Measurements from ENCODE around the gene PTHLH. TPM values are rescaled to one million over a fixed set of nuclear protein-coding genes. Genes with fewer than 3 reads are reported as not detected.

Gene PTHLH
- total RNA-seq, 4 donors from 2014 or later = not detected

- no peak for DNase-seq
- no peaks in the 10 kb centered on the region for H3K9me3 ChIP-seq
- no peak overlapping the region for H3K4me3 ChIP-seq
- H3K4me1 ChIP-seq = no peaks in the 10 kb centered on the region
- H3K27me3 ChIP-seq = no peaks in the 10 kb centered on the region
- TF ChIP-seq CTCF (IDR thresholded peaks at IDR 0.05) (no peak), POLR2A (IDR thresholded peaks at IDR 0.05) (no peak)
- no peak overlapping the region for H3K27ac ChIP-seq
- no peaks in the 10 kb centered on the region for H3K36me3 ChIP-seq
Measured at GRCh38 chr12:27913999-27914614, 58.4 kb downstream of the PTHLH start.

- no peak for DNase-seq
Measured at GRCh38 chr12:27911397-27911796, 61.1 kb downstream of the PTHLH start.

More at GRCh38 chr12:27911397-27911796, 61.1 kb downstream of the PTHLH start:
- TF ChIP-seq CTCF (IDR thresholded peaks at IDR 0.05) = no peak
- no peak for TF ChIP-seq POLR2A (IDR thresholded peaks at IDR 0.05)
- Histone ChIP-seq H3K9me3 (no peaks in the 10 kb centered on the region), H3K4me1 (no peaks in the 10 kb centered on the region), H3K27ac (no peak overlapping the region), H3K36me3 (no peaks in the 10 kb centered on the region), H3K27me3 (no peaks in the 10 kb centered on the region), H3K4me3 (no peak overlapping the region)

Small RNA genes lying within 50 kb of the gene (small RNA-seq; reads per million reads assigned to genes)
- gene AC008011.1 = 0 reads per million in 2 donors

Other genes with a start within 250 kb of the PTHLH start
- gene KLHL42, start 192.5 kb downstream of the PTHLH start, total RNA-seq = 10 to 100 TPM; 16.5 to 30.4 (median 23.9) TPM
- gene MANSC4, start 192.5 kb downstream of the PTHLH start, total RNA-seq = not detected
- 10 to 100 TPM; 24.3 to 65.2 (median 34.3) TPM for gene CCDC91, start 217.7 kb upstream of the PTHLH start, total RNA-seq